GM20431 (cell line): ENCODE results near the gene BEST3.
"Not testable (repeated sequence)": the region's sequence is repeated elsewhere in the genome, so short reads cannot be mapped to it uniquely, and the experiment has no call there.

Source experiments
- in situ Hi-C: fragments of 300-500 bp; cut with MseI, MboI; formaldehyde crosslinking; loops from one replicate; pipeline ENCODE4 v1.15.0; 2020; ENCODE audit warnings: low sequenced_read_pairs; ENCODE audit not compliant: unreplicated experiment

BEST3 gene

GRCh38 chr12:69610729-69611128 lies 88.4 kb downstream of the BEST3 start, which contains the start of gene LRRC10:
LRRC10 (minus strand) TSS chr12:69610907; CDS start chr12:69610838, 69 bp downstream.
- in situ Hi-C loops = no loop called here

- in situ Hi-C loops = no loop called here
Measured at GRCh38 chr12:69610126-69610525, 89.0 kb downstream of the BEST3 start.

- in situ Hi-C loops = no loop called here
Measured at GRCh38 chr12:69608114-69608513, 91.0 kb downstream of the BEST3 start.

GRCh38 chr12:69604275-69604674 lies 94.8 kb downstream of the BEST3 start:
- in situ Hi-C loops = not testable (repeated sequence)
